Osteoblast (primary cell): ENCODE results near the gene RHOT2. TPM values are rescaled to one million over a fixed set of nuclear protein-coding genes. Genes with fewer than 3 reads are reported as not detected.
A peak's percentile ranks its signal among the peaks of the same experiment; 100 is the strongest.
"Not testable (repeated sequence)": the region's sequence is repeated elsewhere in the genome, so short reads cannot be mapped to it uniquely, and the experiment has no call there.

Experiments
- DNase-seq: peaks from one replicate; pipeline ENCODE4 v3.0.0; 2011; ENCODE audit warnings: low spot score, mixed read lengths; ENCODE audit not compliant: insufficient read length; ENCODE audit errors: missing footprints
- H2AFZ ChIP-seq: 2 replicates; pipeline ENCODE4 v1.6.0; 2011; ENCODE audit warnings: mild to moderate bottlenecking, low read length
- H3K27ac ChIP-seq: 2 replicates; pipeline ENCODE4 v1.5.1; 2011; ENCODE audit warnings: mild to moderate bottlenecking, low read depth, low read length, moderate library complexity
- H3K27me3 ChIP-seq: 2 replicates; pipeline ENCODE4 v1.6.0; 2012; ENCODE audit warnings: mild to moderate bottlenecking, control low read depth, inconsistent platforms, low read length, moderate library complexity; ENCODE audit not compliant: insufficient read depth
- H3K36me3 ChIP-seq: 2 replicates; pipeline ENCODE4 v1.5.1; 2011; ENCODE audit warnings: mild to moderate bottlenecking, low read length, control low read depth, moderate library complexity; ENCODE audit not compliant: insufficient read depth
- H3K4me1 ChIP-seq: 2 replicates; pipeline ENCODE4 v1.5.1; 2011; ENCODE audit warnings: mild to moderate bottlenecking, low read length, control low read depth, moderate library complexity; ENCODE audit not compliant: insufficient read depth
- H3K4me2 ChIP-seq: 2 replicates; pipeline ENCODE4 v1.6.0; 2011; ENCODE audit warnings: mild to moderate bottlenecking, low read length; ENCODE audit not compliant: insufficient read depth
- H3K4me3 ChIP-seq: fragments of 200-600 bp; sonication (generic); 3 replicates; pipeline ENCODE4 v1.5.1; 2012; ENCODE audit warnings: mild to moderate bottlenecking, low read length, inconsistent platforms; ENCODE audit not compliant: insufficient read depth
- H3K79me2 ChIP-seq: 2 replicates; pipeline ENCODE4 v1.6.0; 2012; ENCODE audit warnings: mild to moderate bottlenecking, low read length, control low read depth, inconsistent platforms; ENCODE audit not compliant: insufficient read depth
- H3K9me3 ChIP-seq: 2 replicates; pipeline ENCODE4 v1.5.1; 2011; ENCODE audit warnings: low read depth, low read length, control low read depth
- H4K20me1 ChIP-seq: 2 replicates; pipeline ENCODE4 v1.6.0; 2012; ENCODE audit warnings: mild to moderate bottlenecking, low read length, control low read depth; ENCODE audit not compliant: insufficient read depth
- CTCF ChIP-seq: IDR thresholded peaks from 2 replicates; pipeline ENCODE4 v1.5.1; 2011; ENCODE audit warnings: mild to moderate bottlenecking, low read depth, low read length, moderate library complexity; ENCODE audit errors: extremely low read depth
- total RNA-seq: library from RNA; depleted of rRNA; stranded (reverse); fragments of >200 nt; gene quantifications from 2 replicates; pipeline ENCODE4 v1.2.3, GENCODE V29; 2012

The RHOT2 gene
- total RNA-seq, 1 donor, result 42.0 TPM

GRCh38 chr16:710500-711075 is 42.7 kb downstream of the RHOT2 start:
- Histone ChIP-seq H3K9me3 (no peaks in the 10 kb centered on the region), H3K36me3 (no peaks in the 10 kb centered on the region), H3K27me3 (peaks cover 36% of the 10 kb centered on the region), H3K27ac (no peak overlapping the region), H2AFZ (no peak overlapping the region), H3K79me2 (no peaks in the 10 kb centered on the region), H3K4me2 (no peak overlapping the region), H3K4me3 (no peak overlapping the region), H3K4me1 (peaks cover 9% of the 10 kb centered on the region), H4K20me1 (peaks cover 4% of the 10 kb centered on the region)
- DNase-seq, result no peak
- no peak for TF ChIP-seq CTCF

GRCh38 chr16:711084-711483 is 43.2 kb downstream of the RHOT2 start:
- Histone ChIP-seq H3K79me2 (no peaks in the 10 kb centered on the region), H3K36me3 (no peaks in the 10 kb centered on the region), H3K4me3 (no peak overlapping the region), H3K27me3 (peaks cover 36% of the 10 kb centered on the region), H4K20me1 (peaks cover 4% of the 10 kb centered on the region), H3K27ac (no peak overlapping the region), H3K4me2 (no peak overlapping the region), H3K4me1 (peaks cover 13% of the 10 kb centered on the region), H3K9me3 (no peaks in the 10 kb centered on the region), H2AFZ (no peak overlapping the region)
- DNase-seq, result no peak
- no peak for TF ChIP-seq CTCF

- Histone ChIP-seq H3K79me2 (peaks cover 6% of the 10 kb centered on the region), H3K9me3 (no peaks in the 10 kb centered on the region), H4K20me1 (peaks cover 9% of the 10 kb centered on the region), H2AFZ (no peak overlapping the region), H3K27ac (no peak overlapping the region), H3K27me3 (peaks cover 31% of the 10 kb centered on the region), H3K4me2 (no peak overlapping the region), H3K36me3 (no peaks in the 10 kb centered on the region), H3K4me3 (no peak overlapping the region), H3K4me1 (peaks cover 18% of the 10 kb centered on the region)
- DNase-seq, result peak; percentile 100
- TF ChIP-seq CTCF, result peak; percentile 82
Observed at GRCh38 chr16:711548-712320, 43.8 kb downstream of the RHOT2 start.

GRCh38 chr16:712740-713250 is 44.9 kb downstream of the RHOT2 start:
- H3K4me2 ChIP-seq, result peak overlapping the region; percentile 3
- H4K20me1 ChIP-seq, H3K79me2 ChIP-seq, H2AFZ ChIP-seq, H3K27ac ChIP-seq, H3K4me3 ChIP-seq, H3K36me3 ChIP-seq, H3K9me3 ChIP-seq: not testable (repeated sequence)
- H3K27me3 ChIP-seq, result peaks cover 24% of the 10 kb centered on the region
- DNase-seq, result peak; percentile 98
- peaks cover 18% of the 10 kb centered on the region for H3K4me1 ChIP-seq
- TF ChIP-seq CTCF, result peak; percentile 56
